ENCODE results near the gene LRRC26. TPM values are rescaled to one million over a fixed set of nuclear protein-coding genes. Genes with fewer than 3 reads are reported as not detected.

The LRRC26 gene
- total RNA-seq, 1 donor from 2014 or later: not detected

Other genes with a start within 250 kb of the LRRC26 start
- 92.7 and 93.6 TPM in 2 replicates for gene FBXW5, start 225.3 kb downstream of the LRRC26 start, total RNA-seq
- gene C8G, start 224.8 kb downstream of the LRRC26 start, total RNA-seq: 0.69 and 1.7 TPM in 2 replicates
- 1.3 and 2.3 TPM in 2 replicates for gene LCN12, start 217.8 kb downstream of the LRRC26 start, total RNA-seq
- not detected in 2 replicates for gene PTGDS, start 192.5 kb downstream of the LRRC26 start, total RNA-seq
- not detected in 2 replicates for gene LCNL1, start 187.1 kb downstream of the LRRC26 start, total RNA-seq
- 87.8 and 90.2 TPM in 2 replicates for gene PAXX, start 177.6 kb downstream of the LRRC26 start, total RNA-seq
- not detected in 2 replicates for gene CLIC3, start 173.5 kb downstream of the LRRC26 start, total RNA-seq
- gene ABCA2, start 141.8 kb downstream of the LRRC26 start, total RNA-seq: 25.0 and 25.9 TPM in 2 replicates
- gene FUT7, start 138.0 kb downstream of the LRRC26 start, total RNA-seq: 0.09 TPM in 1 of 2 replicates, not detected in the other
- 58.1 and 59.4 TPM in 2 replicates for gene NPDC1, start 123.9 kb downstream of the LRRC26 start, total RNA-seq
- gene ENTPD2, start 116.0 kb downstream of the LRRC26 start, total RNA-seq: 0.21 TPM in 1 of 2 replicates, not detected in the other
- 22.8 and 23.8 TPM in 2 replicates for gene SAPCD2, start 99.5 kb downstream of the LRRC26 start, total RNA-seq
- gene UAP1L1, start 92.5 kb downstream of the LRRC26 start, total RNA-seq: 17.1 and 19.1 TPM in 2 replicates
- 49.7 and 50.1 TPM in 2 replicates for gene MAN1B1, start 83.1 kb downstream of the LRRC26 start, total RNA-seq
- 365 and 375 TPM in 2 replicates for gene DPP7, start 55.3 kb downstream of the LRRC26 start, total RNA-seq
- gene GRIN1, start 30.9 kb downstream of the LRRC26 start, total RNA-seq: 0.07 TPM in 1 of 2 replicates, not detected in the other
- not detected in 2 replicates for gene TMEM210, start 2.0 kb upstream of the LRRC26 start, total RNA-seq
- 57.4 and 58.7 TPM in 2 replicates for gene ANAPC2, start 18.5 kb upstream of the LRRC26 start, total RNA-seq
- gene SSNA1, start 18.6 kb upstream of the LRRC26 start, total RNA-seq: 95.1 and 95.8 TPM in 2 replicates
- 15.1 and 16.3 TPM in 2 replicates for gene TPRN, start 30.7 kb upstream of the LRRC26 start, total RNA-seq
- 38.8 and 39.3 TPM in 2 replicates for gene TMEM203, start 35.6 kb upstream of the LRRC26 start, total RNA-seq
- gene NDOR1, start 35.6 kb upstream of the LRRC26 start, total RNA-seq: 45.1 and 45.6 TPM in 2 replicates
- gene RNF208, start 52.2 kb upstream of the LRRC26 start, total RNA-seq: 12.8 and 15.2 TPM in 2 replicates
- 0.54 and 0.68 TPM in 2 replicates for gene CYSRT1, start 55.1 kb upstream of the LRRC26 start, total RNA-seq
- gene RNF224, start 57.5 kb upstream of the LRRC26 start, total RNA-seq: not detected in 2 replicates
- not detected in 2 replicates for gene SLC34A3, start 60.9 kb upstream of the LRRC26 start, total RNA-seq
- gene TUBB4B, start 71.2 kb upstream of the LRRC26 start, total RNA-seq: 292 and 299 TPM in 2 replicates
- gene STPG3, start 81.2 kb upstream of the LRRC26 start, total RNA-seq: 0.54 and 0.99 TPM in 2 replicates
- gene NELFB, start 85.3 kb upstream of the LRRC26 start, total RNA-seq: 72.4 and 75.3 TPM in 2 replicates
- 10.3 and 11.4 TPM in 2 replicates for gene TOR4A, start 107.7 kb upstream of the LRRC26 start, total RNA-seq
- gene NRARP, start 132.2 kb upstream of the LRRC26 start, total RNA-seq: 12.9 and 13.4 TPM in 2 replicates

Measured in activated CD4-positive, alpha-beta T cell treated with anti-CD3 and anti-CD28 coated beads, Interleukin-2, amount 10 ng/mL, durations not matched to agents 24 days and 14 days (primary cell).